ENCODE data around the gene ACVR1B.

ACVR1B gene

DNA sequence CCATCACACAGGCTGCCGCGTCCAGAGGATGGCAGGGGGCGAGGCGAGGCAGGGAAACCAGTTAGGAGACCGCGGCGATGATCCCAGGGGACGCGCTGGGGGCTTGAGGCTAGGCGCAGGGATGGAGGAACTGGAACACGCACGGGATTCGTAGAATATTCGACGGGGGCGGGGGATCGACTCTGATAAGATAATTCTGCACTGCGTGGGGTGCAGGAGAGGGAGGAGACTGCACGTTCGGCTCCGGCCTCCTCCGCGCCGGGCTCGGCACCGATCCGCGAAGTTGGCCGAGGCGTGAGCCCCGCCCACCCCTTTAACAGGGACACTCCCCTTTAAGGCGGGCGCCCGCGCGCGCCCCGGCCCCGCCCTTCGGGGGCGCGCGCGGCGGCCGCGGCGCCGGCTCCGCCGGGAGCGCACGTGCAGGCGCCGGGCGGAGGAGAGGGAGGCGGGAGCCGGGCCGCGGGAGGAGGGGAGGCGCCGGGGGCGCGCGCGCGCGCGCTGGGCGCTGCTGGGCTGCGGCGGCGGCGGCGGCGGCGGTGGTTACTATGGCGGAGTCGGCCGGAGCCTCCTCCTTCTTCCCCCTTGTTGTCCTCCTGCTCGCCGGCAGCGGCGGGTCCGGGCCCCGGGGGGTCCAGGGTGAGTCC lies at the start of gene ACVR1B:
ACVR1B (plus strand) TSS at position 501 of the 644 bp plus-strand sequence; CDS start at position 546, 45 bp downstream.
- Histone ChIP-seq H3K27ac (ENCODE audit: low read depth, low read length) (peak within 1 kb of the TSS; percentile 51; the same call in 1 of the 2 replicates), H3K9ac (ENCODE audit: low read length) (peak within 1 kb of the TSS; percentile 78), H3K4me1 (ENCODE audit: control insufficient read depth, insufficient read depth, low read length) (peaks cover 12% of the 10 kb centered on the region), H3K4me3 (ENCODE audit: low read depth, low read length) (peak within 1 kb of the TSS; percentile 84), H3K9me3 (ENCODE audit: control insufficient read depth, insufficient read depth, low read depth, low read length) (no peaks in the 10 kb centered on the region), H3K36me3 (ENCODE audit: control insufficient read depth, insufficient read depth, low read length) (no peaks in the 10 kb centered on the region), H3K27me3 (ENCODE audit: control insufficient read depth, insufficient read depth, low read length) (peaks cover 51% of the 10 kb centered on the region)

GRCh38 chr12:51901881-51902280 lies 49.6 kb upstream of the ACVR1B start:
- Histone ChIP-seq H3K4me3 (ENCODE audit: low read depth, low read length) (no peak overlapping the region), H3K9ac (ENCODE audit: low read length) (no peak overlapping the region), H3K27me3 (ENCODE audit: control insufficient read depth, insufficient read depth, low read length) (peaks cover 19% of the 10 kb centered on the region; the same call in 1 of the 2 replicates), H3K9me3 (ENCODE audit: control insufficient read depth, insufficient read depth, low read depth, low read length) (no peaks in the 10 kb centered on the region), H3K4me1 (ENCODE audit: control insufficient read depth, insufficient read depth, low read length) (peaks cover 12% of the 10 kb centered on the region; the same call in 1 of the 2 replicates), H3K27ac (ENCODE audit: low read depth, low read length) (no peak overlapping the region), H3K36me3 (ENCODE audit: control insufficient read depth, insufficient read depth, low read length) (no peaks in the 10 kb centered on the region)

DNA sequence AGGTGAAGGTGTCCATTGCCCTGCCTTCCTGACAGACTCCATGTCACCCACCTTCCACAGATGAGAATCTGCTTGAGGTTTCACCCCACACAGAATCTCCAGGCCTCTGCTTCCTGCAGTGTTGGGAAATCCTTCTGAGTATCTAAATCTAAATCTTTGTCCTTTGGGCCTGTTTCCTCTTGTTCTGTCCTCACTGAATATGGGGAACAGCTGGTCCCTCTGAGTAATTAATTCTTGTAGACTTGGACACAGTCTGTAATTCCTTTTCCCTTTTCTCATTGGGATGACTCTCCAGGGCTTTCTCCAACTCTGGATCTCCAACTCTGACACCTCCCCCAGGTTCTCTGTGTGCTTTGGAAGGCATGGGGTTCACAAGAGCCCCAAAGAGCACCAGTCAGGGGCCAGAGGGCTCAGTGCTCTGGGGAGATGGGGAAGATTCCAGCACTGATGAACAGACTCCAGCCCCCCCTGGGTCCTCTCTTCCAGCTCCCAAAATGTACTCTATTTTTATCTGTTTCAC lies 46.5 kb upstream of the ACVR1B start:
- Histone ChIP-seq H3K9me3 (ENCODE audit: control insufficient read depth, insufficient read depth, low read depth, low read length) (no peaks in the 10 kb centered on the region), H3K4me1 (ENCODE audit: control insufficient read depth, insufficient read depth, low read length) (peaks cover 12% of the 10 kb centered on the region; the same call in 1 of the 2 replicates), H3K4me3 (ENCODE audit: low read depth, low read length) (no peak overlapping the region), H3K27me3 (ENCODE audit: control insufficient read depth, insufficient read depth, low read length) (peaks cover 49% of the 10 kb centered on the region), H3K27ac (ENCODE audit: low read depth, low read length) (no peak overlapping the region; the same call in 1 of the 2 replicates), H3K36me3 (ENCODE audit: control insufficient read depth, insufficient read depth, low read length) (no peaks in the 10 kb centered on the region), H3K9ac (ENCODE audit: low read length) (peak overlapping the region; percentile 25)

GRCh38 chr12:51905471-51906429 lies 45.7 kb upstream of the ACVR1B start:
- H3K27ac ChIP-seq (ENCODE audit: low read depth, low read length): peak overlapping the region; percentile 14; the same call in 1 of the 2 replicates
- no peaks in the 10 kb centered on the region for H3K36me3 ChIP-seq (ENCODE audit: control insufficient read depth, insufficient read depth, low read length)
- peak overlapping the region; percentile 25 for H3K9ac ChIP-seq (ENCODE audit: low read length)
- H3K9me3 ChIP-seq (ENCODE audit: control insufficient read depth, insufficient read depth, low read depth, low read length): no peaks in the 10 kb centered on the region
- peaks cover 12% of the 10 kb centered on the region; the same call in 1 of the 2 replicates for H3K4me1 ChIP-seq (ENCODE audit: control insufficient read depth, insufficient read depth, low read length)
- H3K4me3 ChIP-seq (ENCODE audit: low read depth, low read length): no peak overlapping the region
- H3K27me3 ChIP-seq (ENCODE audit: control insufficient read depth, insufficient read depth, low read length): peaks cover 54% of the 10 kb centered on the region

DNA sequence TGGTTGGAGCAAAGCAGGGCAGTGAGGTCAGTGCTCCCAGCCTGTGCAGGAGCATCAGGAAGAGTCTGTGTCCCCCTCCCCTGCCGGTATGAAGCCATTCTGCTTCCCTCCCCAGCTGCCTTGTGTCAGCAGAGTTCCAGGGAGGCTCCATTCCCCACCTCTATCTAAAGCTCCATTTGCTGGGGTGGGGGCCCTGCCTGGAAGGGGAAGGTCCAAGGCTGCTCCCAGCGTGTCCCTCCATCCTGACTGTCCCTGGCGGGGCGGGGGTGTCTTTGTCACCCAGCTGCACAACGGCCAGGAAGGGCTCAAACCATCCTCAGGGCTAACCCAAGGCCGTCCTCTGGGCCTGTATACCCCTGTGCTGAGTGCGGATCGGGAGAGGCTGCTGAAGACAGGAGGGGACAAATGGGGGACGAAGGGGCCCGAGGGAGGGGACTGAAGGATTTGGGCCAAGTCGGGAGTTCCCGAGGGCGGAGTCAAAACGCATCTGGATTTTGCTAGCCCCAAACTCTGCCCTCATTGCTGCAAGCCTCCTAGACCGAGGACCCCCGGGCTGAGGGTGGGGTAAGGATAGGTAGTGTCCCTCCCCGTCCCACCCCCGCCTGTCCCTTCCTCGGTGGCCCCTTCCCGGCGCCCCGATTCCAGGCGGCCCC lies 44.9 kb upstream of the ACVR1B start:
- Histone ChIP-seq H3K36me3 (ENCODE audit: control insufficient read depth, insufficient read depth, low read length) (no peaks in the 10 kb centered on the region), H3K4me1 (ENCODE audit: control insufficient read depth, insufficient read depth, low read length) (peaks cover 14% of the 10 kb centered on the region; the same call in 1 of the 2 replicates), H3K4me3 (ENCODE audit: low read depth, low read length) (peak overlapping the region; percentile 51; the same call in 1 of the 2 replicates), H3K9ac (ENCODE audit: low read length) (no peak overlapping the region), H3K27ac (ENCODE audit: low read depth, low read length) (no peak overlapping the region), H3K27me3 (ENCODE audit: control insufficient read depth, insufficient read depth, low read length) (peaks cover 54% of the 10 kb centered on the region), H3K9me3 (ENCODE audit: control insufficient read depth, insufficient read depth, low read depth, low read length) (no peaks in the 10 kb centered on the region)

DNA sequence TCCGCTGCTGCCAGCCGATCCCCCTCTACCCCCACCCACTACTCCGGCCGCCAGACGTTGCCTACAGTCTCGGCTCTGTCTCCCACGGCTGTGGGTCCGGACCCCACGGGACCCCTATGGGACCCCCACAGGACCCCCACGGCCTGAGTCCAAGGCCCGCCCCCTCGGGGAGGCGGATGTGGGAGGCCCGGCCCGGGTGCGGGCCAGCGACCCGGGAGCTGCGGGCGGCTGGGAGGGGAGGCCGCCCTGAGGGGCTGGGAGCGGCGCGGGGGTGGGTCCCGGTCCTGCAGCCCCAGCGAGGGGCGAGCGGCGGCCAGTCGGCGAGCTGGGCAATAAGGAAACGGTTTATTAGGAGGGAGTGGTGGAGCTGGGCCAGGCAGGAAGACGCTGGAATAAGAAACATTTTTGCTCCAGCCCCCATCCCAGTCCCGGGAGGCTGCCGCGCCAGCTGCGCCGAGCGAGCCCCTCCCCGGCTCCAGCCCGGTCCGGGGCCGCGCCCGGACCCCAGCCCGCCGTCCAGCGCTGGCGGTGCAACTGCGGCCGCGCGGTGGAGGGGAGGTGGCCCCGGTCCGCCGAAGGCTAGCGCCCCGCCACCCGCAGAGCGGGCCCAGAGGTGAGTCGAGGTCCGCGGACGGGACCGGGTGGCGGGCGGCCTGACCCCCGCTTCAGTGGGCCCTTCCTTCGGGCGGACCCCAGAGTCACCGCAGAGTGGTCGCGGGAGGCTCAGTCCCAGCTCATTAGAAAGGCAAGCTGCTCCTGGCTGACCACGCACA lies 44.2 kb upstream of the ACVR1B start, which contains the start of gene ACVRL1:
ACVRL1 (plus strand) TSS at position 422 of the 773 bp plus-strand sequence. CDS start 4,971 bp downstream, outside the sequence.
- H3K27ac ChIP-seq (ENCODE audit: low read depth, low read length): no peak within 1 kb of the TSS
- H3K27me3 ChIP-seq (ENCODE audit: control insufficient read depth, insufficient read depth, low read length): peaks cover 54% of the 10 kb centered on the region
- H3K9me3 ChIP-seq (ENCODE audit: control insufficient read depth, insufficient read depth, low read depth, low read length): no peaks in the 10 kb centered on the region
- peaks cover 20% of the 10 kb centered on the region; the same call in 1 of the 2 replicates for H3K4me1 ChIP-seq (ENCODE audit: control insufficient read depth, insufficient read depth, low read length)
- H3K36me3 ChIP-seq (ENCODE audit: control insufficient read depth, insufficient read depth, low read length): no peaks in the 10 kb centered on the region
- peak within 1 kb of the TSS; percentile 51 for H3K4me3 ChIP-seq (ENCODE audit: low read depth, low read length)
- no peak within 1 kb of the TSS for H3K9ac ChIP-seq (ENCODE audit: low read length)

DNA sequence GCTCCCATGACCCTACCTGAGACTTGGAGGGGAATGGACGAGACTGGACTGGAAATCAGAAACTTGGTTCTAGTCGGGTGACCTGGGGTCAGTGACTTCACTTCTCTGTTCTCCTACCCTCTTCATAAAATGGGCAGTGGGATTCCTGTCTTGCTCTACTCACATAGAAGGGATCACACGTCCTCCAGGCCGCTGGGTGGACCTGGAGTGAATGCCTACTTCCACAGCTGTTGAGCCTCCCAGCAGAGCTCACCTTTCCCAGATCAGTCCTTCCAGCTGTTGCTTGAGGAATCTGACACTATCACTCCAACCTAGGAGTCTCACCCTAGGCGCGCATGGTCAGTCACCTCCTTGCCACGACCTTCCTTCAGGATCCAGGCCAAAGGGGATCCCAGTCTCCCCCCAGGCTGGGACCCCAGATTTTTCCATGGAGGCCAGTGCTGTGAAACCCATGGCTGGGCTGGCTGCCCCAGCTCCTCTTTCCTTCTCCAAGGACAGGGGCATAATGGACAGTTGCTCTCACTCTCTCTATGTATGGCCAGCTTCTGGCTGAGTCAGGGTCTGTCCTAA lies 43.6 kb upstream of the ACVR1B start:
- Histone ChIP-seq H3K9ac (ENCODE audit: low read length) (no peak overlapping the region), H3K27ac (ENCODE audit: low read depth, low read length) (no peak overlapping the region), H3K4me1 (ENCODE audit: control insufficient read depth, insufficient read depth, low read length) (peaks cover 25% of the 10 kb centered on the region; the same call in 1 of the 2 replicates), H3K36me3 (ENCODE audit: control insufficient read depth, insufficient read depth, low read length) (no peaks in the 10 kb centered on the region), H3K4me3 (ENCODE audit: low read depth, low read length) (peak overlapping the region; percentile 51), H3K27me3 (ENCODE audit: control insufficient read depth, insufficient read depth, low read length) (peaks cover 54% of the 10 kb centered on the region), H3K9me3 (ENCODE audit: control insufficient read depth, insufficient read depth, low read depth, low read length) (no peaks in the 10 kb centered on the region)

GRCh38 chr12:51908876-51909592 lies 42.5 kb upstream of the ACVR1B start:
- no peaks in the 10 kb centered on the region for H3K9me3 ChIP-seq (ENCODE audit: control insufficient read depth, insufficient read depth, low read depth, low read length)
- peaks cover 25% of the 10 kb centered on the region; the same call in 1 of the 2 replicates for H3K4me1 ChIP-seq (ENCODE audit: control insufficient read depth, insufficient read depth, low read length)
- no peaks in the 10 kb centered on the region for H3K36me3 ChIP-seq (ENCODE audit: control insufficient read depth, insufficient read depth, low read length)
- no peak overlapping the region for H3K9ac ChIP-seq (ENCODE audit: low read length)
- H3K27me3 ChIP-seq (ENCODE audit: control insufficient read depth, insufficient read depth, low read length): peaks cover 54% of the 10 kb centered on the region
- H3K4me3 ChIP-seq (ENCODE audit: low read depth, low read length): no peak overlapping the region
- no peak overlapping the region for H3K27ac ChIP-seq (ENCODE audit: low read depth, low read length)

DNA sequence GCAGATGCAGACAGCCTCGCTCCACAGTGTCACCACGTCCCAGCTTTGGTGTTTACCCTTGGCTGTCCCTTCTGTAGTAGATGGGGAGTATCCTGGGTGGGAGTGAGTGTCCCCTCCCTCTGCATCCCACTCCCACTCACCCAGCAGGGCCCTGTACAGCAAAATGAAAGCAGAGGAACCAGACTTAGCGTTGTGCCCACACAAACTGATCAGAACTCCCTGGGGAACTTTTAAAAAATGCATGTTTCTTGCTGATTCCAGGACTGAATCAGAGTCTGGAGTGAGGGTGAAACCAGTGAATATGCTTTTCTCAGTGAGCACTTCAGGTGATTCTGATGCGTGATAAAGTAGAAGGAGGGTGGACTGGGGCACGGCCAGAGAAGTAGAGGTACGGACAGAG lies 41.3 kb upstream of the ACVR1B start:
- H3K4me3 ChIP-seq (ENCODE audit: low read depth, low read length): no peak overlapping the region
- no peaks in the 10 kb centered on the region for H3K9me3 ChIP-seq (ENCODE audit: control insufficient read depth, insufficient read depth, low read depth, low read length)
- no peaks in the 10 kb centered on the region for H3K36me3 ChIP-seq (ENCODE audit: control insufficient read depth, insufficient read depth, low read length)
- H3K4me1 ChIP-seq (ENCODE audit: control insufficient read depth, insufficient read depth, low read length): peaks cover 29% of the 10 kb centered on the region
- H3K9ac ChIP-seq (ENCODE audit: low read length): no peak overlapping the region
- H3K27me3 ChIP-seq (ENCODE audit: control insufficient read depth, insufficient read depth, low read length): peaks cover 53% of the 10 kb centered on the region
- H3K27ac ChIP-seq (ENCODE audit: low read depth, low read length): no peak overlapping the region

Measured in HUES6 (cell line).